ENCODE results near the gene ARHGAP44. TPM values are rescaled to one million over a fixed set of nuclear protein-coding genes. Genes with fewer than 3 reads are reported as not detected.

Gene ARHGAP44
- total and polyA plus RNA-seq, 2 of the 8 experiments (the other 6 are each of a cell fraction or from before 2014, with no cell fraction given), result 6.2 to 22.2 TPM

DNA sequence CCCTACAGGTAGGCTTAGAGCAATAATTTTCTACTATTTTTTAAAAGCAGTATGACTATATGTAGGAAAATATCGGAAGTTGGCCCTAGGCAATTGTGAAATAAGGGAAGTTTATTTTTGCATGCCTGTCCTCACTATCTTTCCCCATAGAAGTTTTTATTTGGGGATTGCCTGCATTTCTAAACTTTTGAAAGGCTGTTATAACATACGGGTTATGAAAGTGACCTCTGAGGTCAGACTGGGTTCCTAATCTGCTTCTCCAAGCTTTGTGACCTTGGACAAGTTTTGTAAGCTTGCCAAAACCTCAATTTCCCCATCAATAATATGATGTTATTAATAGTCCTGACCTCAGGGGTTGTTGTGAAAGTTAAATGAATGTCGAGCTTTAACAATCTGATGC, 67.1 kb downstream of the ARHGAP44 start:
- CTCF ChIA-PET (ENCODE audit: partially characterized antibody), result interaction anchor here (0.6 to 1.0 kb wide), 2 partner anchors 40 to 67 kb away, joined by 3 read pairs; partner anchors contain the start of gene ARHGAP44
- H3K79me2 ChIP-seq (ENCODE audit: control insufficient read depth in 1 of 2, insufficient read depth in 2 of 2, low read length in 2 of 2), result no peaks in the 10 kb centered on the region; a peak in 1 of 4 replicates
- no peak overlapping the region for H3K9ac ChIP-seq (replicated peaks in 1 of 4; ENCODE audit: extremely low read depth in 1 of 4, low read depth in 3 of 4, low read length in 3 of 4)
- H3K4me1 ChIP-seq (replicated peaks in 1 of 4; ENCODE audit: control insufficient read depth in 3 of 4, insufficient read depth in 4 of 4, low read length in 3 of 4), result no peaks in the 10 kb centered on the region
- no peaks in the 10 kb centered on the region for H3K23me2 ChIP-seq (ENCODE audit: low read depth, low read length)
- H2AFZ ChIP-seq (ENCODE audit: low read length), result no peak overlapping the region
- POLR2A ChIA-PET (ENCODE audit: partially characterized antibody), result no interaction called here
- H3K4me3 ChIP-seq (ENCODE audit: extremely low read depth in 1 of 4, insufficient read depth in 2 of 4, low read depth in 3 of 4, low read length in 4 of 4), result no peak overlapping the region
- no peak overlapping the region for H2BK120ac ChIP-seq (replicated peaks; ENCODE audit: low read depth, low read length)
- H3K56ac ChIP-seq (replicated peaks; ENCODE audit: insufficient read length, low read depth, low read length), result no peak overlapping the region
- no peak overlapping the region for H4K91ac ChIP-seq (replicated peaks; ENCODE audit: insufficient read length, low read length)
- H2BK15ac ChIP-seq (ENCODE audit: low read length), result no peak overlapping the region
- H3K27ac ChIP-seq (ENCODE audit: low read depth, low read length), result no peak overlapping the region
- no peak overlapping the region for H2BK12ac ChIP-seq (ENCODE audit: low read depth, low read length)
- H3K9me3 ChIP-seq (ENCODE audit: insufficient read depth in 2 of 2, low read depth in 1 of 2, low read length in 1 of 2), result no peaks in the 10 kb centered on the region
- no peaks in the 10 kb centered on the region for H4K20me1 ChIP-seq (replicated peaks in 1 of 2; ENCODE audit: control insufficient read depth in 1 of 2, insufficient read depth in 2 of 2, low read length in 2 of 2)
- WGBS, 2 experiments (ENCODE audit: extremely low coverage in 1 of 2, insufficient coverage in 1 of 2, insufficient read length in 1 of 2, insufficient replicate concordance in 2 of 2, low coverage in 1 of 2, low lambda C conversion rate in 2 of 2, missing lambda C conversion rate in 1 of 2), result 65% methylated on average over 3 of the region's 3 CpGs; no CpG with 5 or more reads in 1 of the 2 experiments
- peaks cover 9% of the 10 kb centered on the region for H3K79me1 ChIP-seq (ENCODE audit: low read depth, low read length)
- H4K8ac ChIP-seq (ENCODE audit: extremely low read depth, insufficient read depth, low read length), result no peak overlapping the region
- H2BK5ac ChIP-seq (ENCODE audit: low read depth, low read length), result no peak overlapping the region
- FAIRE-seq (no peak), DNase-seq (ENCODE audit: low read depth in 1 of 2, low spot score in 2 of 2) (no peak)
- H3K36me3 ChIP-seq (ENCODE audit: control insufficient read depth in 2 of 4, insufficient read depth in 4 of 4, low read length in 3 of 4), result no peaks in the 10 kb centered on the region
- H3K4me2 ChIP-seq (ENCODE audit: insufficient read depth in 1 of 2, low read depth in 2 of 2, low read length in 2 of 2), result no peak overlapping the region
- H3K23ac ChIP-seq (ENCODE audit: insufficient read length), result no peak overlapping the region
- no peak overlapping the region for H3K18ac ChIP-seq (ENCODE audit: extremely low read depth, low read length)
- H2AK5ac ChIP-seq (ENCODE audit: low read depth, low read length), result no peak overlapping the region
- no peak overlapping the region for H3K4ac ChIP-seq (replicated peaks; ENCODE audit: insufficient read length, low read depth, low read length)
- no peak overlapping the region for H4K5ac ChIP-seq (ENCODE audit: insufficient read length, low read depth, low read length)
- no peaks in the 10 kb centered on the region for H3K27me3 ChIP-seq (replicated peaks in 1 of 4; ENCODE audit: control insufficient read depth in 3 of 4, extremely low read depth in 1 of 4, insufficient read depth in 3 of 4, low read length in 3 of 4)
- H2BK20ac ChIP-seq (ENCODE audit: low read length), result no peak overlapping the region
- H3K14ac ChIP-seq (ENCODE audit: insufficient read length), result no peak overlapping the region

Data from H1 (cell line).